ENCODE measurements around the gene MVD.

MVD gene

GRCh38 chr16:88681084-88681680 is 18.3 kb upstream of the MVD start:
- no peak overlapping the region for H3K4me3 ChIP-seq
- no peak for DNase-seq (ENCODE audit: low spot score)
- TF ChIP-seq, protein P1, sequence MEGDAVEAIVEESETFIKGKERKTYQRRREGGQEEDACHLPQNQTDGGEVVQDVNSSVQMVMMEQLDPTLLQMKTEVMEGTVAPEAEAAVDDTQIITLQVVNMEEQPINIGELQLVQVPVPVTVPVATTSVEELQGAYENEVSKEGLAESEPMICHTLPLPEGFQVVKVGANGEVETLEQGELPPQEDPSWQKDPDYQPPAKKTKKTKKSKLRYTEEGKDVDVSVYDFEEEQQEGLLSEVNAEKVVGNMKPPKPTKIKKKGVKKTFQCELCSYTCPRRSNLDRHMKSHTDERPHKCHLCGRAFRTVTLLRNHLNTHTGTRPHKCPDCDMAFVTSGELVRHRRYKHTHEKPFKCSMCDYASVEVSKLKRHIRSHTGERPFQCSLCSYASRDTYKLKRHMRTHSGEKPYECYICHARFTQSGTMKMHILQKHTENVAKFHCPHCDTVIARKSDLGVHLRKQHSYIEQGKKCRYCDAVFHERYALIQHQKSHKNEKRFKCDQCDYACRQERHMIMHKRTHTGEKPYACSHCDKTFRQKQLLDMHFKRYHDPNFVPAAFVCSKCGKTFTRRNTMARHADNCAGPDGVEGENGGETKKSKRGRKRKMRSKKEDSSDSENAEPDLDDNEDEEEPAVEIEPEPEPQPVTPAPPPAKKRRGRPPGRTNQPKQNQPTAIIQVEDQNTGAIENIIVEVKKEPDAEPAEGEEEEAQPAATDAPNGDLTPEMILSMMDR (IDR thresholded peaks at IDR 0.05) = no peak

GRCh38 chr16:88680554-88681083 is 17.7 kb upstream of the MVD start:
- TF ChIP-seq, protein P1 (IDR thresholded peaks at IDR 0.05) = no peak
- no peak for DNase-seq (ENCODE audit: low spot score)
- no peak overlapping the region for H3K27ac ChIP-seq

More at GRCh38 chr16:88681084-88681680, 18.3 kb upstream of the MVD start:
- H3K27ac ChIP-seq = no peak overlapping the region

GRCh38 chr16:88678224-88678979 is 15.5 kb upstream of the MVD start:
- no peak overlapping the region for H3K4me3 ChIP-seq
- no peak for DNase-seq (ENCODE audit: low spot score)
- no peak overlapping the region for H3K27ac ChIP-seq
- TF ChIP-seq, protein P1 (IDR thresholded peaks at IDR 0.05) = no peak

More at GRCh38 chr16:88680554-88681083, 17.7 kb upstream of the MVD start:
- H3K4me3 ChIP-seq = no peak overlapping the region

GRCh38 chr16:88677721-88678120 is 14.8 kb upstream of the MVD start:
- no peak for DNase-seq (ENCODE audit: low spot score)
- Histone ChIP-seq H3K27ac (no peak overlapping the region), H3K4me3 (no peak overlapping the region)
- TF ChIP-seq, protein P1 (IDR thresholded peaks at IDR 0.05) = no peak

GRCh38 chr16:88676502-88677242 is 13.8 kb upstream of the MVD start:
- no peak for DNase-seq (ENCODE audit: low spot score)
- no peak overlapping the region for H3K27ac ChIP-seq
- TF ChIP-seq, protein P1 (IDR thresholded peaks at IDR 0.05) = no peak
- H3K4me3 ChIP-seq = no peak overlapping the region

GRCh38 chr16:88673716-88674379 is 11.0 kb upstream of the MVD start:
- TF ChIP-seq, protein P1 (IDR thresholded peaks at IDR 0.05) = no peak
- no peak overlapping the region for H3K27ac ChIP-seq
- H3K4me3 ChIP-seq = no peak overlapping the region
- no peak for DNase-seq (ENCODE audit: low spot score)
